ENCODE results near the gene SETMAR.

GRCh38 chr3:4343258-4343657 is 40.1 kb downstream of the SETMAR start:
- TF ChIP-seq REST (IDR thresholded peaks at IDR 0.05; ENCODE audit: low read depth) (no peak), POLR2A (IDR thresholded peaks at IDR 0.05; ENCODE audit: borderline replicate concordance, extremely low read depth, insufficient read depth, insufficient read length) (no peak), CTCF (IDR thresholded peaks at IDR 0.05 in 2 of 3, conservative IDR thresholded peaks at IDR 0.05 in 1 of 3; ENCODE audit: borderline replicate concordance in 1 of 3, insufficient read depth in 1 of 3, low read depth in 2 of 3, low read length in 2 of 3) (no peak), POLR2AphosphoS5 (IDR thresholded peaks at IDR 0.05; ENCODE audit: low read depth, low read length) (no peak), SRF (IDR thresholded peaks at IDR 0.05; ENCODE audit: low read depth) (no peak), SIN3A (IDR thresholded peaks at IDR 0.05; ENCODE audit: low read depth) (no peak), YY1 (IDR thresholded peaks at IDR 0.05; ENCODE audit: extremely low read depth, insufficient replicate concordance, low read depth, low read length) (no peak), EZH2 (IDR thresholded peaks at IDR 0.05) (no peak), CEBPB (IDR thresholded peaks at IDR 0.05; ENCODE audit: low read depth) (no peak), EGR1 (IDR thresholded peaks at IDR 0.05; ENCODE audit: low read depth) (no peak), ZFX (IDR thresholded peaks at IDR 0.05) (no peak), MAX (IDR thresholded peaks at IDR 0.05) (no peak), FOSL1 (IDR thresholded peaks at IDR 0.05; ENCODE audit: low read depth) (no peak)
